Mesenchymal stem cell (in vitro differentiated cells and primary cell): Measurements from ENCODE around the gene MARVELD1.

ENCODE experiments used
- DNase-seq: peaks from one replicate; pipeline ENCODE4 v3.0.0-alpha.2; 2013
- H2AFZ ChIP-seq: one replicate; pipeline ENCODE4 v1.6.1; 2013; ENCODE audit warnings: low read depth, mild to moderate bottlenecking, control low read depth, inconsistent platforms, low read length, moderate library complexity
- H2AK5ac ChIP-seq: 2 replicates; pipeline ENCODE4 v1.6.1; 2013; ENCODE audit warnings: low read length, moderate library complexity, mild to moderate bottlenecking, inconsistent platforms; ENCODE audit not compliant: severe bottlenecking
- H2BK120ac ChIP-seq: one replicate; pipeline ENCODE4 v1.6.1; 2013; ENCODE audit warnings: low read depth, mild to moderate bottlenecking, inconsistent platforms, low read length, moderate library complexity
- H2BK12ac ChIP-seq, 2 experiments: one replicate each; pipeline ENCODE4 v1.6.1; 2013; ENCODE audit warnings: inconsistent platforms in 2 of 2, low read length in 2 of 2, mild to moderate bottlenecking in 2 of 2, moderate library complexity in 2 of 2, control low read depth in 1 of 2
- H2BK15ac ChIP-seq: one replicate; pipeline ENCODE4 v1.6.1; 2013; ENCODE audit warnings: mild to moderate bottlenecking, low read depth, inconsistent platforms; ENCODE audit not compliant: poor library complexity, severe bottlenecking
- H2BK5ac ChIP-seq: 2 replicates; pipeline ENCODE4 v1.6.1; 2013; ENCODE audit warnings: low read depth, mild to moderate bottlenecking, low read length, control low read depth, inconsistent platforms; ENCODE audit not compliant: poor library complexity, severe bottlenecking
- H3K14ac ChIP-seq, 2 experiments: one replicate each; pipeline ENCODE4 v1.6.1; 2013; ENCODE audit warnings: inconsistent platforms in 2 of 2, low read length in 2 of 2, control low read depth in 1 of 2, mild to moderate bottlenecking in 1 of 2, moderate library complexity in 1 of 2
- H3K18ac ChIP-seq, 2 experiments: one replicate each; pipeline ENCODE4 v1.6.1; 2013; ENCODE audit warnings: inconsistent platforms in 2 of 2, low read length in 2 of 2, control low read depth in 1 of 2, low read depth in 1 of 2, mild to moderate bottlenecking in 1 of 2
- H3K23ac ChIP-seq, 2 experiments: one replicate each; pipeline ENCODE4 v1.6.1; 2013; ENCODE audit warnings: inconsistent platforms in 2 of 2, low read length in 2 of 2, mild to moderate bottlenecking in 2 of 2, moderate library complexity in 2 of 2, control low read depth in 1 of 2
- H3K27ac ChIP-seq: 2 replicates; pipeline ENCODE4 v1.5.1; 2013; ENCODE audit warnings: mild to moderate bottlenecking, moderate library complexity, low read length, control low read depth, inconsistent platforms; ENCODE audit not compliant: poor library complexity, severe bottlenecking
- H3K27me3 ChIP-seq, 2 experiments: 2 replicates each; pipeline versions ENCODE4 v1.6.1 to v1.7.0; 2013; ENCODE audit warnings: low read length in 2 of 2, mild to moderate bottlenecking in 2 of 2, moderate library complexity in 2 of 2, control low read depth in 1 of 2, inconsistent platforms in 1 of 2; ENCODE audit not compliant: control insufficient read depth in 1 of 2, insufficient read depth in 1 of 2
- H3K36me3 ChIP-seq, 2 experiments: 2 replicates each; pipeline versions ENCODE4 v1.6.1 to v1.7.0; 2013; ENCODE audit warnings: low read length in 2 of 2, control low read depth in 1 of 2, inconsistent platforms in 1 of 2, low read depth in 1 of 2, mild to moderate bottlenecking in 1 of 2; ENCODE audit not compliant: insufficient read depth in 2 of 2, control insufficient read depth in 1 of 2
- H3K4ac ChIP-seq, 2 experiments: one replicate each; pipeline ENCODE4 v1.6.1; 2013; ENCODE audit warnings: inconsistent platforms in 2 of 2, low read length in 2 of 2, mild to moderate bottlenecking in 2 of 2, moderate library complexity in 2 of 2, control low read depth in 1 of 2, low read depth in 1 of 2
- H3K4me1 ChIP-seq: 2 replicates; pipeline ENCODE4 v1.6.1; 2013; ENCODE audit warnings: low read depth, low read length, control low read depth; ENCODE audit not compliant: control insufficient read depth, insufficient read depth
- H3K4me2 ChIP-seq: 2 replicates; pipeline ENCODE4 v1.6.1; 2013; ENCODE audit warnings: low read length, mild to moderate bottlenecking, inconsistent platforms; ENCODE audit not compliant: poor library complexity, severe bottlenecking
- H3K4me3 ChIP-seq, 2 experiments: 2 replicates each; pipeline versions ENCODE4 v1.5.1 to v1.7.0; 2013; ENCODE audit warnings: low read length in 2 of 2, mild to moderate bottlenecking in 2 of 2, control low read depth in 1 of 2, low read depth in 1 of 2; ENCODE audit not compliant: insufficient read depth in 1 of 2
- H3K79me1 ChIP-seq: replicated peaks from 2 replicates; pipeline ENCODE4 v1.6.1; 2013; ENCODE audit warnings: mild to moderate bottlenecking, control low read depth, low read length, inconsistent platforms; ENCODE audit not compliant: poor library complexity, severe bottlenecking
- H3K9ac ChIP-seq: 2 replicates; pipeline ENCODE4 v1.7.0; 2013; ENCODE audit warnings: mild to moderate bottlenecking, low read length, moderate library complexity
- H3K9me3 ChIP-seq: 2 replicates; pipeline ENCODE4 v1.7.0; 2013; ENCODE audit warnings: mild to moderate bottlenecking, low read length; ENCODE audit not compliant: control insufficient read depth
- H4K8ac ChIP-seq: one replicate; pipeline ENCODE4 v1.6.1; 2013; ENCODE audit warnings: inconsistent platforms, mild to moderate bottlenecking, low read length, moderate library complexity
- H4K91ac ChIP-seq: one replicate; pipeline ENCODE4 v1.6.1; 2013; ENCODE audit warnings: mild to moderate bottlenecking, low read length, inconsistent platforms
- WGBS: methylation state at CpG from one replicate; pipeline ENCODE4 v1.1.7; 2013; ENCODE audit warnings: mixed read lengths; 5-methylcytosine and 5-hydroxymethylcytosine counted together

The MARVELD1 gene

DNA sequence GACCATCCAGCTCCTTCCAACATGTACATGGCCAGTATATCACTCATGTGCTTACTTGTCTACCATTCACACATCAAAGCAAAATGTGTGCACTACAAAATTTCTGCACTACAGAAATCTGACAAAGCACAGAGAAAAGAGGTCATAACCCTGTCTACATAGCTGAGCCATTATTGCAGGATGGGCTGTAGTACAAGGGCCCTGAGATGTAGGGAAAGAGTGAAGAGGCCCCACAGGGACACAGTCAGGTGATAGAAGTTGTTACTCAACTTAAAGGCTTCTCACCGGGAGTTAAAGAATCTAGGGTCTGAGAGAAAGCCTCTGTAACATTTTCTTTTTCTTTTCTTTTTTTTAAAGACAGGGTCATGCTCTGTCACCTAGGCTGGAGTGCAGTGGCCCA lies 44.0 kb upstream of the MARVELD1 start:
- no peak overlapping the region for H3K18ac ChIP-seq
- H2BK12ac ChIP-seq = no peak overlapping the region
- no peaks in the 10 kb centered on the region for H3K4me1 ChIP-seq
- H3K9ac ChIP-seq = no peak overlapping the region
- no peaks in the 10 kb centered on the region for H3K9me3 ChIP-seq
- H2AFZ ChIP-seq = no peak overlapping the region
- WGBS = 80% methylated on average over 1 of the region's 1 CpG
- H3K14ac ChIP-seq = no peak overlapping the region
- H3K4me3 ChIP-seq = no peak overlapping the region
- no peak overlapping the region for H3K27ac ChIP-seq
- DNase-seq = peak; percentile 24
- no peak overlapping the region for H2AK5ac ChIP-seq
- H2BK5ac ChIP-seq = no peak overlapping the region
- H2BK15ac ChIP-seq = no peak overlapping the region
- no peaks in the 10 kb centered on the region for H3K27me3 ChIP-seq
- H2BK120ac ChIP-seq = no peak overlapping the region
- peaks cover 25 to 89% of the 10 kb centered on the region in 2 experiments for H3K36me3 ChIP-seq
- H3K79me1 ChIP-seq = no peaks in the 10 kb centered on the region
- no peak overlapping the region for H4K8ac ChIP-seq
- H3K4ac ChIP-seq = no peak overlapping the region
- no peak overlapping the region for H3K23ac ChIP-seq
- H4K91ac ChIP-seq = no peak overlapping the region
- H3K4me2 ChIP-seq = no peak overlapping the region

DNA sequence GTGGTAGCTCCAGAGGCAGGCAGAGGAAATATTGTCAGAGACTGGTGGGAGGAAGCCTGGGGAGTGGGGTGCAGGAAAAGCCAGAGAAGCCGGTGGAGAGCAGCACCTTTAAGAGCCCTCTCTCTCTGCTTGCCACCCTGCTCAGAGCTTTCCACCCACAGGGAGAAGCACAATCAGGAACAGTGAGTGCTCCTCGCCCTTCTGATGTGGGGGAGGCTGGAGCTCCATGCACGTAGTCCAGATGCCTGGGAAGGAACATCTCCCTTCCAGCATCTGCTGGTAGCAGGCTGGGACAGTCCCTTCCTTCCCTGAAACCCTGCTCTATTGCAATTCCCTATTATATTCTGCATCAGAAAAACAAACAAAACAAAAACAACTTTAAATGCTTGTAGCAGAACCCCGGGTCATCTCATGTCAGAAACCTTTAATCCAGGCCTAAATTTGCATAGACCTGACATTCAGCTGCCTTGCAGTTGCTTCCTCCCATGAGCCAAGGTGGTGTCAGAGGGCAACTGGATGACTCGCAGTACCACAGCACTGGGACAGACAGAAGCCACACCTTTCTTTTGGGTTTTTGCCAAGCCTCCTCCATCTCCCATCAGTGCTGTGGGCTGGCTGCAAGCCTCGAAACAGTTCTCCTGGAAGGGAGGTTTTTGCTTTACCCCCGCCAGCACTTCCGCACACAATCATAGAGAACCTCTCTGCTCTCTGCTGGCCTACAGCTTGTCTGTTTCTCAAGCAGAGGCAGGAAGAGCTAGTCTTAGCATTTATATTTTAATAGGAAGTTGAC lies 39.6 kb upstream of the MARVELD1 start:
- Histone ChIP-seq H4K8ac (no peak overlapping the region), H3K27ac (no peak overlapping the region), H3K36me3 (peaks cover 37 to 90% of the 10 kb centered on the region in 2 experiments), H2BK15ac (peak overlapping the region; percentile 60), H3K27me3 (no peaks in the 10 kb centered on the region), H3K14ac (no peak overlapping the region), H2BK5ac (no peak overlapping the region), H3K9ac (peak overlapping the region; percentile 28), H4K91ac (no peak overlapping the region), H3K4ac (no peak overlapping the region), H3K4me1 (no peaks in the 10 kb centered on the region), H2BK12ac (no peak overlapping the region), H3K4me2 (no peak overlapping the region), H3K18ac (no peak overlapping the region), H3K23ac (no peak overlapping the region), H3K9me3 (no peaks in the 10 kb centered on the region), H2AFZ (no peak overlapping the region), H2AK5ac (no peak overlapping the region), H3K79me1 (no peaks in the 10 kb centered on the region), H2BK120ac (no peak overlapping the region), H3K4me3 (no peak overlapping the region)
- peak; percentile 43 for DNase-seq
- 82% methylated on average over 8 of the region's 8 CpGs for WGBS

DNA sequence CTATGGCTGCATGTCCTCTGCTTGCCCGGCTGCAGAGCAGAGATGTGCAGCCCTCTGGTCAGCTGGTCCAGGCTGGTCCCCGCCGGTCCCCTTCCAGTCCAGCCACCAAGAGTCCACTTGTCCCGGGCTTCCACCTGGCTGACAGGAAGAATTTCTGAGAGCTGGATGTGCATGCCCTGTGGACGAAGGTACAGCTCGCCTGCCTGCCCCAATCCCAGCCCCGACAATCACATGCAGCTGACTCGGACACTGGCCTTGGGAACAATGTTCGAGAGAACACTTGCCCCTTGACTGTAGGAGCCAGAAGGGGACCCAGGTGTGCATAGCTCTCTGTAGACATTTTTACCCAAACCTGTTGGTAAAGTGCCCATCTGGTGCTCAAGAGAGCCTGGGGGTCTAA lies 38.3 kb upstream of the MARVELD1 start:
- H3K9ac ChIP-seq = no peak overlapping the region
- H3K79me1 ChIP-seq = no peaks in the 10 kb centered on the region
- no peak overlapping the region for H3K4ac ChIP-seq
- no peak overlapping the region for H3K18ac ChIP-seq
- H2BK15ac ChIP-seq = no peak overlapping the region
- no peak overlapping the region for H2AFZ ChIP-seq
- H3K27me3 ChIP-seq = no peaks in the 10 kb centered on the region
- H3K4me3 ChIP-seq = no peak overlapping the region
- H2BK12ac ChIP-seq = no peak overlapping the region
- no peak overlapping the region for H2BK120ac ChIP-seq
- no peak overlapping the region for H3K27ac ChIP-seq
- no peak overlapping the region for H2AK5ac ChIP-seq
- no peaks in the 10 kb centered on the region for H3K9me3 ChIP-seq
- peaks cover 43 to 90% of the 10 kb centered on the region in 2 experiments for H3K36me3 ChIP-seq
- no peak overlapping the region for H3K14ac ChIP-seq
- no peak overlapping the region for H4K91ac ChIP-seq
- no peak overlapping the region for H2BK5ac ChIP-seq
- no peaks in the 10 kb centered on the region for H3K4me1 ChIP-seq
- WGBS = 91% methylated on average over 9 of the region's 9 CpGs
- DNase-seq = no peak
- H3K4me2 ChIP-seq = no peak overlapping the region
- H4K8ac ChIP-seq = no peak overlapping the region
- H3K23ac ChIP-seq = no peak overlapping the region

DNA sequence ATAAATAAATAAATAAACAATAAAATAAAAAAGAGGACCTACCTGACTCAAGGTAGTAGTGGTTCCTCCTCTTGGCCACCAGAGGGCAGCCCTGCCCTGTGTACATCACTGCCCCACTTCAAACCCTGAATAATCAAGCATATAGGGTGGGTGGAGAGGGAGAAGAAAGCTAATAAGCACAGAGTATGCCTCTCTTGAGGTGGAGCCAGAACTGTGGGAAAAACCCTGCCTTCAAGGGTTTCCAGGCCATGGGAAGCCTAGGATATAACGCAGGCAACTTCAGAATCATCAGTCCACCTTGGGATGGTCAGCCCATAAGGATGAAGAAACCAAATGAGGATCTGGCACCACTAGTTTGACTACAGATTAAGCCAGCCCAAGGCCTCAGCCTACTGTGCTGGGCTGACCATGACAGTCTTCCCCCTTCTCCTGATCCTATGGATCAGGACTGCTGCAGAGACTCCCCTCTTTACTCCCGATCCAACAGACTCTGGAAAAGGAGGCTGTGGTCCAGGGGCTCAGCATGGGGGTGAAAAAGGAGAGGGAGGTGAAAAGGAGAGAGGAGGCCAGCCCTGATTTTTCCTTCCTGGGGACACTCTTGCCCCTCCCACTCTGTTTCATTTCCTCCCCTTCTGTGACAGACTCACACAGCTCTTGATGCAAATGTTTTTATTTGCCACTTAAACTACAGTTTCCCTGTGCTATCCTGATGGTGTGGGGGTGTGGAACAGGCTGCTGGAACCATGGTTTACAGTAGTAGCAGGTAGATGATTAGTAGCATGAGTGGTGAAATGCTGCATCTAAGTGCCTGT lies 36.6 kb upstream of the MARVELD1 start:
- H2BK120ac ChIP-seq = no peak overlapping the region
- no peak overlapping the region for H2BK5ac ChIP-seq
- H3K9me3 ChIP-seq = no peaks in the 10 kb centered on the region
- no peak overlapping the region for H3K18ac ChIP-seq
- H4K8ac ChIP-seq = no peak overlapping the region
- no peak overlapping the region for H2BK12ac ChIP-seq
- H3K4me2 ChIP-seq = no peak overlapping the region
- H3K23ac ChIP-seq = no peak overlapping the region
- no peaks in the 10 kb centered on the region for H3K4me1 ChIP-seq
- WGBS = 85% methylated on average over 1 of the region's 2 CpGs
- peaks cover 1% of the 10 kb centered on the region for H3K79me1 ChIP-seq
- H3K27ac ChIP-seq = no peak overlapping the region
- DNase-seq = peak; percentile 61
- H4K91ac ChIP-seq = no peak overlapping the region
- no peaks in the 10 kb centered on the region for H3K27me3 ChIP-seq
- H3K36me3 ChIP-seq = peaks cover 43 to 83% of the 10 kb centered on the region in 2 experiments
- no peak overlapping the region for H3K9ac ChIP-seq
- no peak overlapping the region for H2AFZ ChIP-seq
- no peak overlapping the region for H3K4ac ChIP-seq
- no peak overlapping the region for H2AK5ac ChIP-seq
- no peak overlapping the region for H3K4me3 ChIP-seq
- H3K14ac ChIP-seq = no peak overlapping the region
- no peak overlapping the region for H2BK15ac ChIP-seq
